Skeletal muscle cell (primary cell): ENCODE results near the gene GATAD2A.

Experiments used
- DNase-seq: peaks from one replicate; pipeline ENCODE4 v3.0.0-alpha.2; 2010; ENCODE audit warnings: low read depth
- H3K4me3 ChIP-seq: 2 replicates; pipeline ENCODE4 v1.5.1; 2011; ENCODE audit warnings: low read depth, mild to moderate bottlenecking, control low read depth, low read length, moderate library complexity

The GATAD2A gene

GRCh38 chr19:19482809-19483596 is 77.5 kb downstream of the GATAD2A start:
- DNase-seq: peak; percentile 29
- no peak overlapping the region for H3K4me3 ChIP-seq

DNA sequence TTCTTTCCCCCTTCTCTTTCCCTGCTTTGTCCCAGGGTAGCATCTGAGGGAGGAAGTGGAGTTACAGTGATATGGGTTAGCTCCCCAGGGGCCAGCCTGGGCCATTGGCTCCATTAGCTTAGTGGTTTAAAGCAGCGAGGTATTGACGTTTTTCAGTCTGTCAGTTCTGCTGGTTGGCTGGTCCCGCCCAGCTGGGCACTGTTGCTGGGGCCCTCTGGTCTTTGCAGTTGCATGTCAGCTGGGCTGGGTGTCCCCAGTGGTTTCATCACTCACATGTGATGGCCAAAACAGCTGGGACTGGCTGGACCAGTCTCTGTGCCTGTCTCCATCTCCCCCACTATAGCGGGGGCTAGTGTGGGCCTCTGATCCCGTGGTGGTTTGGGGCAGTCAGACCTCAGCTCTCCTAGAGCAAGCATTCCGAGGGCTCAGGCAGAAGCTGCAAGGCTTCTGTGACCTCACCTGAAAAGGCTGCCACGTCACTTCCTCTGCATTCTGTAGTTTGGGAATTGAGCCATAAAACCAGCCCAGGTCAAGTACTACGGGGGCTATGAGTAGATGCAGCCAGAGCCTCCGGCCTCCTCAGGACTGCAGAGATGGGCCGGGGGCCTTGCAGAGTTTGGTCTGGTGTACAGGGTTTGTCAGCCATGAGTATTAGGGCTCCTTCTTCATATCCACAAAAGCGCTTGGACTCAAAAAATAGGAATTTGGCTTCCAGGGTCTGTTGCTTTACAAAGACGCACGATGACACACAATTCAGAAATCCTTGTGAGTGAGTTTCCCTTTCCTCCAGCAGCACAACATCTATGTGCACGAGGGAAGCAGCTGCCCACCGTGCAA is 79.9 kb downstream of the GATAD2A start:
- H3K4me3 ChIP-seq: no peak overlapping the region
- DNase-seq: peak; percentile 34

DNA sequence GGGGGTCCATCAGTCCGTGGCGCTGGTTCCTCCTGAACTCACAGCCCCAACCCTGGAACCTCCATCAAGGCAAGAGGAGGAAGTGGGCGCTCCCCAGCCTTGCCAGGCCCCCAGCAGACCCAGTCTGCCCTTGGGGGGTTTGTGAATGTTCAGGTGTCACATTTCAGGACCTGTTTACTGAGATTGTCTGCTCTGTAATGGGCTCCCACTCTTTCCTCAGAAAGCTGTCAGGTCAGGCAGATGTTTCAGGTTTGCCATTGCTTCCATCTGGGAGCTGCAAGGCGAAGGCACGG is 80.5 kb downstream of the GATAD2A start:
- H3K4me3 ChIP-seq: no peak overlapping the region
- DNase-seq: no peak

DNA sequence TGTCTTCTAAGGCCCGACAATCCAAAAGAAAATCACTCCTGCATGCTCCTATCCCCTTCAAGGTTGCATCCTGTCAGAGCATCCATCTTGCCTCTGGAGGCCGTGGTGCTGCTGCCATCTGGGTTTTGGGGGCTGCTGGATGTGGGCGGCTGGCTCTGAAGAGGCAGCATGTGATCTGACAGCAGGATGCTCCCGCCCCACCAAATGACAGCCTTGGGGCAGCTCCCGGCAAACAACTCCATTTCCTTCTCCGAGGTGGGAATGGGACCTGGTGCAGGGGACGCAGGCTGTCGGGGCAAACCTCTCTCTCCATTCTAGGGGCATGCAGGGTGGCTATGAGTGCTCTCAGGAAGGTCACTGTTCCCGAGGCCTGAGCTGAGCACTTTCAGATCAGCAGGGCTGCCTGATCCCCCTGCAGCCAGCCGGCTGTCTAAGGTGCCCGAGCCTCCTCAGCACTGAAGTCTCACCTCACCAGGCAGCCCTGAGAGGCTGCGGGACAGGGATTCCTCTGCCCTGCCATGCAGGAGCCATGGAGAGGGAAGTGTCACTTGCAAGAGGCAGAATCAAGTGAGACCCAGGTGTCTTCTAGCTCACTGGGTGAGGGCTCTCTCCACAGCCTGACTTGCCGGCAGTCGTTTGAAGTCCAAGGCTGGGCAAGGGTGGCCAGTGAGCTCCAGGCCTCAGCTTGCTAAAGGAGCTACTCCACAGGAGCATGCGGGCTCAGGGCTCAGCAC is 81.0 kb downstream of the GATAD2A start:
- DNase-seq: no peak
- no peak overlapping the region for H3K4me3 ChIP-seq

- DNase-seq: no peak
- H3K4me3 ChIP-seq: no peak overlapping the region
Observed at GRCh38 chr19:19487077-19487949, 81.8 kb downstream of the GATAD2A start.

GRCh38 chr19:19487950-19488874 is 82.7 kb downstream of the GATAD2A start:
- DNase-seq: no peak
- no peak overlapping the region for H3K4me3 ChIP-seq

- no peak overlapping the region for H3K4me3 ChIP-seq
- DNase-seq: peak; percentile 79
Observed at GRCh38 chr19:19488875-19489690, 83.6 kb downstream of the GATAD2A start.

GRCh38 chr19:19489804-19490204 is 84.3 kb downstream of the GATAD2A start:
- DNase-seq: no peak
- no peak overlapping the region for H3K4me3 ChIP-seq

DNA sequence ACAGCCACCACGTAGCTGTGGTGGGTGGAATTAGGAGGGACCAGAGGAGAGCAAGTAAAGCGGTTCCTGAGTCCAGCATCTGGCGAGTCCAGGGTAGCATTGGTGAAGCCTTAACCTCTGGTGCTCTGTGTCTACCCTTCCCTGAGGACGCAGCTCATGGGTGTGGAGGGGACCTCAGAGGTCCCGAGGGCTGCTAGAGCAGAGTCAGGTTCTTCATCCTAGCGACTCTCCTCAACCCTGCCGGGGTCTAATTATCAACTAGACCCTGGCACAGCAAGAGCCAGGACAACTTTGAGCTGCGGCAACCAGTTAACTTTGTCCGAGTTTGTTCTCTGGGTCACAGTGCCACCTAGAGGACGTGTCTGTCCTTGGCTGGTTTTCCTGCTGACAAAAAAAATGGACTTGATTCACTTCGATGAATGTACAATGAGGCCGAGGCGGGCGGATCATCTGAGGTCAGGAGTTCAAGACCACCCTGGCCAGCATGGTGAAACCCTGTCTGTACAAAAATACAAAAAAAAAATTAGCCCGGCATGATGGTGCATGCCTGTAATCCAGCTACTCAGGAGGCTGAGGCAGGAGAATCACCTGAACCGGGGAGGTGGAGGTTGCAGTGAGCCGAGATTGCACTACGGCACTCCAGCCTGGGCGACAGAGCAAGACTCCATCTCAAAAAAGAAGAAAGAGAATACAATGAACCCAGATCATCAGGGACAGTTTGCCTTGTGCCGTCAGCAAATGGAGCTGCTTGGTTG is 84.9 kb downstream of the GATAD2A start:
- no peak overlapping the region for H3K4me3 ChIP-seq

DNA sequence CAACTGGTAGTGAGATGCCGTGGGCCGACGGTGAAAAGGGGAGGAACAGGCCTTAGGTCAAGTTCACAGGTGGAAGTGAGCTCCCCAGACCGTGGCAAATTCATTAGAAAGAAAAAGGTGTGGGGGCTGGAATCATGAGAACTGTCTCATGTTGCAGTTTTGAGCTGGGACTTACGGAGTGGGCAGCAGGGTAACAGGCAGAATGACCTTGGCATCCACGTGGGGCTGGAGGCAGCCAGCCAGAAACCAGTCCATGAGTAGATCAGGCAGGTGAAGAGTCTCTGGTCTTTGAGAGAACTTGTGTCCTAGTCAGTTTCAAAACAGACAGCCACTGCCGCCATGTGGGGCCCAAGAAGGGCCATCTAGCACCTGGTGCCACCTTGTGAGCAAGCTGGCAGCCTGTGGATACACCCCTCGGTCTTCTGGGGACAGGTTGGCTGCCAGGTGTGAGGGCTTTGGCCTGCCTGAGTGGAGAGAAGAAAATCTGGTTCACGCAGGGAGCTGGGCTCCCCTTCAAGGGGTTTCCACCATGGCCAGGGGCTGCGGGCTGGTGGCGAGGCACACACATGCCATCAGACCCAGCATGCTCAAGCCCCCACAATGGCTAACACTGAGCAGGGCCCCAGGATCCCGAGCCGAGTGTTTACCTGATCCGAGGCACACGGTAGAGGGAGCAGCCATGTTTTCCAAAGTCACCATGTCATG is 86.0 kb downstream of the GATAD2A start:
- DNase-seq: no peak
- H3K4me3 ChIP-seq: no peak overlapping the region

More for the DNA sequence above, 84.9 kb downstream of the GATAD2A start:
- DNase-seq: peak; percentile 36

- no peak overlapping the region for H3K4me3 ChIP-seq
- no peak for DNase-seq
Observed at GRCh38 chr19:19492026-19492610, 86.6 kb downstream of the GATAD2A start.

DNA sequence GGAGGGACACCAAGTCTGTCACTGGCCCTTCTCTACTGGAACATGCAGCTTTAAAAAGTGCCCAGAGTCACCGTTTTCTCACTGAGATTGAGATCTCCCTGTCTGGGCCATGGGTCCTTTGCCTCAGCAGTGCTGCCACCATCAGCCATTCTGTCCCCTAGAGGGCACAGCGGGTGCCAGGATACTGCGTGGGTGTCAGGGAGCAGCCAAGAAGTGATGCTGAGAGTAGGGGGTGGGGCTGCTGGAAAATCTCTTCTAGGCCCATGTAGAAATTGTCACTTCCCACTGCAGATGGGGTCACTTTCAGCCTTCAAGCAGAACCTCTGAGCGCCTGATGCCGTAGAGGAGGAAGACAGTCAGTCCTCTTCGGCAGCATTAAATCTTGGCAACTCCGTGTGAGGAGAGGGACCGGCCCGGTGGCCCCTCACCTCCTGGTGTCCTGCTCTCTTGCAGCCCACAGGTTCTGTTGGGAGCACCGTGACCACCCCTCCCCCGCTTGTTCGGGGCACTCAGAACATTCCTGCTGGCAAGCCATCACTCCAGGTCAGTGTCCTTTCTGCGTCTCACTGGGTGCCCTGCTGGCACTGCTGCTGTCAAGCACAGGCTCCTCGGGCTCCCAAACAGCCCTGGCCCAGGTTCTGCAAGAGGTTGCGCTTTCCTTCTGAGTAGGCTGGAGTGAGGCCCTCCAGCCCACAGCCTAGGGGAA is 88.5 kb downstream of the GATAD2A start:
- DNase-seq: no peak
- H3K4me3 ChIP-seq: no peak overlapping the region

- no peak overlapping the region for H3K4me3 ChIP-seq
- no peak for DNase-seq
Observed at GRCh38 chr19:19495614-19496603, 90.4 kb downstream of the GATAD2A start.

- no peak for DNase-seq
- no peak overlapping the region for H3K4me3 ChIP-seq
Observed at GRCh38 chr19:19498255-19498991, 92.9 kb downstream of the GATAD2A start.
